AG04449 (cell line): ENCODE results near the gene ZCCHC10.
"Not testable (repeated sequence)": the region's sequence is repeated elsewhere in the genome, so short reads cannot be mapped to it uniquely, and the experiment has no call there.

Experiments used
- CTCF ChIA-PET: fragments of 350-600 bp; formaldehyde crosslinking; extraction: SDS; loops from one replicate; lab custom pipeline; 2021; ENCODE audit warnings: antibody characterized with exemption; lab: Yijun Ruan, JAX
- POLR2A ChIA-PET: fragments of 400-600, 350-600 bp; formaldehyde crosslinking; extraction: SDS; loops from one replicate; lab custom pipeline; 2020; ENCODE audit warnings: antibody characterized with exemption, inconsistent platforms; lab: Yijun Ruan, JAX
- DNase-seq: peaks from one replicate; pipeline ENCODE4 v3.0.0-alpha.2; 2010; ENCODE audit warnings: low read depth, low spot score
- H3K4me3 ChIP-seq: 2 replicates; pipeline ENCODE4 v1.5.1; 2011; ENCODE audit warnings: low read depth, mild to moderate bottlenecking, control low read depth, low read length
- TF ChIP-seq, protein P1 (sequence below): IDR thresholded peaks from one replicate; pipeline ENCODE4 v1.5.1; 2011; ENCODE audit warnings: mild to moderate bottlenecking, moderate library complexity, low read length, control low read depth, inconsistent platforms; ENCODE audit not compliant: insufficient read depth; ENCODE audit errors: missing control alignments

ZCCHC10 gene

DNA sequence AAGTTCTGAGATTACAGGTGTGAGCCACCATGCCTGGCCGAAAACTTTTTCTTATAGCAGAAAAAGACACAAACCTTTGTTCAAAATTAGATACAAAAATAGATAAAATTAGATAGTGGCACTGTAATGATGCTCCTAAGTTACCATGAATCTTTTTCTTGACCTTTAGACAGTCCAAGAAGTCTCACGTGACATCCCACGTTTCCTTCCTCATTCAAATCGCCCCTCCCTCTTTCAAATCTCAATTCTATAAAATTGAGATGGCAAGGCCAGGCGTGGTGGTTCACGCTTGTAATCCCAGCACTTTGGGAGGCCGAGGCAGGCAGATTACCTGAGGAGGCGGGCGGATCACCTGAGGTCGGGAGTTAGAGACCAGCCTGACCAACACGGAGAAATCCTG lies 7.7 kb upstream of the ZCCHC10 start:
- POLR2A ChIA-PET: no interaction called here
- CTCF ChIA-PET: no interaction called here

DNA sequence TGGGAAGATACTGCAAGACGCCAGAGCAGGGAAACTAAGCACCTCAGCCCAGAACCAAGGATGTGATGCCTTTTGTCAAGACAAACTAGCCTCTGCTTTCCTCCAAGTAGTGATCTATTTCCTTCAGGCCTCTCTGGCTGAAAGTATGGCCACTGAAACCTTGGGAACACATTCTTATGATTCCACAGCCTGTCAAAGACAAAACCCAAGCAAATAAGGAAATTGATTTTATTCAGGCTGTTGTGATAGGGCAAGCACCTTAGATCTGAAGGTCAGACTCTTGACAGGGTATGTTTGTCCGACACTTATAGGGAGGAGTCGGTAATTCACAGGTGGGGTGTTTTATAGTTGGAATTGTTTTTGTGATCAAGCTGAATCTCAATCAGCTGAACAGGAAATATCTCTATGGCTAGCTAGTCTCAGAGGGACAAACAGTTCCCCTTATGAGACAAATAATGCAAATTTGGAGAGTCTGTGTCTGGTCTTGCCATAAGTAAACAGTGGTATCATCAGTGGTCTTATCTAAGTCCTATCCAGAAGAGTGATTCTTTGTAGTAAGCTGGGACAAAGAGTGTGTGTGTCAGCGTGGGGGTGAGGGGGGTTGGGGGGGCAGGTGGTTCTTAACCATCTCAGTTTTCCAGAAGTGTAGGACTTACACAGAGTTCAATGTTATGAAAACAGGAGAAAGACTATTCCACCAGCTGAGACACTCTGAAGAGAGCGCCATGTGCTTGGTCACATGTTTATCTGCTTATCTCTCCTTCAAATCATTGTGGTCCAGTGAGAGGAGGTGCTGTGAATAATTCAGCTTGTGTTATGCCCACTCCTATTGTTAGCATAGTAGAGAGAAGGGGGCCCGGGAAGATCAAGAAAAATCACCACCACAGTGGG lies 6.7 kb upstream of the ZCCHC10 start:
- ChIA-PET POLR2A (no interaction called here), CTCF (no interaction called here)
- TF ChIP-seq, protein P1, sequence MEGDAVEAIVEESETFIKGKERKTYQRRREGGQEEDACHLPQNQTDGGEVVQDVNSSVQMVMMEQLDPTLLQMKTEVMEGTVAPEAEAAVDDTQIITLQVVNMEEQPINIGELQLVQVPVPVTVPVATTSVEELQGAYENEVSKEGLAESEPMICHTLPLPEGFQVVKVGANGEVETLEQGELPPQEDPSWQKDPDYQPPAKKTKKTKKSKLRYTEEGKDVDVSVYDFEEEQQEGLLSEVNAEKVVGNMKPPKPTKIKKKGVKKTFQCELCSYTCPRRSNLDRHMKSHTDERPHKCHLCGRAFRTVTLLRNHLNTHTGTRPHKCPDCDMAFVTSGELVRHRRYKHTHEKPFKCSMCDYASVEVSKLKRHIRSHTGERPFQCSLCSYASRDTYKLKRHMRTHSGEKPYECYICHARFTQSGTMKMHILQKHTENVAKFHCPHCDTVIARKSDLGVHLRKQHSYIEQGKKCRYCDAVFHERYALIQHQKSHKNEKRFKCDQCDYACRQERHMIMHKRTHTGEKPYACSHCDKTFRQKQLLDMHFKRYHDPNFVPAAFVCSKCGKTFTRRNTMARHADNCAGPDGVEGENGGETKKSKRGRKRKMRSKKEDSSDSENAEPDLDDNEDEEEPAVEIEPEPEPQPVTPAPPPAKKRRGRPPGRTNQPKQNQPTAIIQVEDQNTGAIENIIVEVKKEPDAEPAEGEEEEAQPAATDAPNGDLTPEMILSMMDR: no peak
- no peak overlapping the region for H3K4me3 ChIP-seq
- DNase-seq: no peak

More for the DNA sequence above, 7.7 kb upstream of the ZCCHC10 start:
- no peak for DNase-seq
- TF ChIP-seq, protein P1: no peak
- no peak overlapping the region for H3K4me3 ChIP-seq

DNA sequence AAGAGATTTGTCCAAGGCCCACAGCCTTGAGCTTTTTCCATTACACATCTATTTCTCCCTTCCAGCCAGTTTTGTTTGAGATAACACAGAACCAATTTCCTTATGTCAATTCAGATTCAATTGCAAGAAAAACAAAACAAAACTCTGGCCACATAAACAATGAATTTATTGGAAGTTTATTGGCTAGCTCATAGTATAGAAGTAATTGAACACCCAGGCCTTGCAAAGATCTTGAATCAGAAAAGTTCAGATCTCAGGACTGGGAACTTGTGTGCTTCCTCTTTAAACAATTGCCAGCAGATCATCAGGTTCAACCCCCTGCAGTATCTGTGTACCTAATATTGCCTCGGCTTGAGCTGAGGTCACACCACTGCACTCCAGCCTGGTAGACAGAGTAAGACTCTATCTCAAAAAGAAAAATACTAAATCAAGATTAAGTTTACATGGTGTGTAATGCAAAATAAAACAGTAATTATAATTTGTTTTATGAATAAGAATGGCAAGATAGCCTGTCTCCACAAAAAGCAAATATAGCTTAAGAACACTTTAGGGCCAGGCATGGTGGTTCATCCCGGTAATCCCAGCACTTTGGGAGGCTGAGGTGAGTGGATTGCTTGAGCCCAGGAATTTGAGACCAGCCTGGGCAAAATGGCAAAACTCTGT lies 4.1 kb upstream of the ZCCHC10 start:
- TF ChIP-seq, protein P1: no peak
- CTCF ChIA-PET: no interaction called here
- no peak overlapping the region for H3K4me3 ChIP-seq
- POLR2A ChIA-PET: no interaction called here
- no peak for DNase-seq

DNA sequence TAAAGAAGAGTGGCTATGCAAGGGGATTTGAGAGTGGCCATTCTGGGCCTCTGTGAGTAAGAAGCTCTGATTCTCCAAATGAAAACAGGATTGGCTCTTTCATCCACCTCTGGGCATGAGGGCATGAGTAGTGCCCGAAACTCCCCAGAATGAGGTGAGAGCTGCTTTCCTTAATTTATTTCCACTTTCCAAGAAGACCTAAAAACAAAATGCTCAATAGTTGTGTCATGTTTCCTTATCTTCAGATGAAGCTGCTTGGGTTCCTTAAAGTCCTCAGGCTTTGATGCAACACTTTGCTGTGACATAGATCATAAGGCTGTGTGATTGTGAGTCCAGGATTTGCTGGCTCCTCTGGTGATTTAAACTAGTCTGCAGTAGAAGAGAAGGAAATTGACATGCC lies 3.1 kb upstream of the ZCCHC10 start:
- TF ChIP-seq, protein P1: no peak
- no peak overlapping the region for H3K4me3 ChIP-seq
- DNase-seq: no peak
- ChIA-PET POLR2A (interaction anchor here (0.6 kb wide), 1 partner anchor 20 kb away, joined by 4 read pairs; no protein-coding TSS in a partner anchor), CTCF (no interaction called here)

DNA sequence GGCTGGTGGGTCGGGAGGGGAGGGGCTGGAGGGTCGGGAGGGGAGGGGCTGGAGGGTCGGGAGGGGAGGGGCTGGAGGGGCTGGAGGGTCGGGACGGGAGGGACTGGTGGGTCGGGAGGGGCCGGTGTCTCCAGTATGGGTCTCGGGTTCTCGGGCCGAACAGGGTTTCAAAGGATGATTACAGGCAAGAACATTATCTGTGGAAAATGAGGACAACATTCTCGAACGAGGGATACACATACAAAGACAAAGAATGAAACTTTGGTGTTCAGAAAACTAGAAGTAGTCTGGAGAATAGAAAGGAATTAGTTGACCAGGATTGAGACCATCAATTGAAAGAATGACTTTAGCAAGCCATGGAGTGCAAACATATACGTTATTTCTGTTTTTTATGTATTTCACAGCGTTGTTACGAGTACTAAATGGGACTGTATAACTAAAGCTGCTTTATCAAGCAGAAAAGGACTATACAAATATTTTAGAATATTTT lies 360 bp upstream of the ZCCHC10 start:
- TF ChIP-seq, protein P1: no peak
- no peak for DNase-seq
- peak overlapping the region; percentile 89 for H3K4me3 ChIP-seq
- CTCF ChIA-PET: interaction anchor here (0.6 kb wide), 1 partner anchor 15 kb away, joined by 3 read pairs; no protein-coding TSS in a partner anchor
- POLR2A ChIA-PET: no interaction called here

DNA sequence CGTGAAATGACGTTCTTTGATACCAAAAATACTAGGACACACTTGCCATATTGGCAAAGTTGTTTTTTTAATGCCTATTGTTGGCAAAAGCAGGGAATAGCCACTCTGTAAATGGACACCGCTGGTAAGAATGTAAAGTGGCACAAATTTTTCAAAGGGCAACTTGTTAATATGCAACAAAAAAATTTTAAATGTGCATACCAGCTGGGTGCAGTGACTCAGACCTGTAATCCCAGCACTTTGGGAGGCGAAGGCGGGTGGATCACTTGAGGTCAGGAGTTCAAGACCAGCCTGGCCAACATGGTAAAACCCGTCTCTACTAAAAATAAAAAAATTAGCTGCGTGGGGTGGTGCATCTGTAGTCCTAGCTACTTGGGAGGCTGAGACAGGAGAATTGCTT lies 6.9 kb downstream of the ZCCHC10 start:
- DNase-seq, CTCF ChIA-PET, POLR2A ChIA-PET, H3K4me3 ChIP-seq: not testable (repeated sequence)
